BJ (cell line): ENCODE data around the gene HIF1AN. TPM values are rescaled to one million over a fixed set of nuclear protein-coding genes. Genes with fewer than 3 reads are reported as not detected.
A peak's percentile ranks its signal among the peaks of the same experiment; 100 is the strongest.

Experiments used
- CTCF ChIA-PET: fragments of 350-600 bp; formaldehyde crosslinking; extraction: SDS; loops from one replicate; lab custom pipeline; 2021; ENCODE audit warnings: antibody characterized with exemption, inconsistent platforms; lab: Yijun Ruan, JAX
- POLR2A ChIA-PET: fragments of 300-600 bp; sonication (Branson Sonifier 250); formaldehyde crosslinking; extraction: SDS; loops from one replicate; lab custom pipeline; 2021; ENCODE audit warnings: antibody characterized with exemption; lab: Charles Lee
- DNase-seq: peaks from one replicate; pipeline ENCODE4 v3.0.0-alpha.2; 2011; ENCODE audit warnings: low read depth
- H3K27me3 ChIP-seq: 2 replicates; pipeline ENCODE4 v1.6.0; 2011; ENCODE audit warnings: low read length; ENCODE audit not compliant: control insufficient read depth, insufficient read depth
- H3K36me3 ChIP-seq: 2 replicates; pipeline ENCODE4 v1.5.1; 2011; ENCODE audit warnings: low read length; ENCODE audit not compliant: control insufficient read depth, insufficient read depth
- H3K4me3 ChIP-seq: 2 replicates; pipeline ENCODE4 v1.5.1; 2011; ENCODE audit warnings: low read depth, mild to moderate bottlenecking, control low read depth, low read length
- CTCF ChIP-seq: IDR thresholded peaks from 2 replicates; pipeline ENCODE4 v1.5.1; 2011; ENCODE audit warnings: low read depth, mild to moderate bottlenecking, control low read depth, inconsistent platforms, low read length, moderate library complexity; ENCODE audit not compliant: insufficient read depth
- polyA minus RNA-seq: library from RNA; depleted of rRNA, polyadenylated mRNA; stranded (reverse); fragments of >200 nt; gene quantifications from 2 replicates; pipeline ENCODE4 v1.2.3, GENCODE V29; 2011; rRNA and poly(A)+ RNA removed
- polyA plus RNA-seq: library from polyadenylated mRNA; depleted of rRNA; stranded (reverse); fragments of >200 nt; gene quantifications from 2 replicates; pipeline ENCODE4 v1.2.3, GENCODE V29; 2011; rRNA removed

Gene HIF1AN
- 7.4 and 19.5 TPM in 2 replicates for polyA plus RNA-seq
- 16.0 and 17.3 TPM in 2 replicates for polyA minus RNA-seq

GRCh38 chr10:100535715-100536353, at the start of gene HIF1AN:
TSS of gene HIF1AN (plus strand) at chr10:100535943. CDS start at chr10:100535959, 16 bp downstream.
- CTCF ChIA-PET, result interaction anchor here (0.6 to 3.7 kb wide), 22 partner anchors 9 to 1174 kb away, joined by 3 to 21 read pairs (median 4); partner anchors contain the start of gene SEC31B
- POLR2A ChIA-PET, result interaction anchor here (0.6 to 1.2 kb wide), 6 partner anchors 13 to 507 kb away, joined by 3 to 5 read pairs (median 3); no protein-coding TSS in a partner anchor
- peak; percentile 54 for DNase-seq
- peak; percentile 98 for TF ChIP-seq CTCF
- Histone ChIP-seq H3K4me3 (peak within 1 kb of the TSS; percentile 69), H3K36me3 (peaks cover 4% of the 10 kb centered on the region; the same call in 1 of the 2 replicates), H3K27me3 (no peaks in the 10 kb centered on the region)

DNA sequence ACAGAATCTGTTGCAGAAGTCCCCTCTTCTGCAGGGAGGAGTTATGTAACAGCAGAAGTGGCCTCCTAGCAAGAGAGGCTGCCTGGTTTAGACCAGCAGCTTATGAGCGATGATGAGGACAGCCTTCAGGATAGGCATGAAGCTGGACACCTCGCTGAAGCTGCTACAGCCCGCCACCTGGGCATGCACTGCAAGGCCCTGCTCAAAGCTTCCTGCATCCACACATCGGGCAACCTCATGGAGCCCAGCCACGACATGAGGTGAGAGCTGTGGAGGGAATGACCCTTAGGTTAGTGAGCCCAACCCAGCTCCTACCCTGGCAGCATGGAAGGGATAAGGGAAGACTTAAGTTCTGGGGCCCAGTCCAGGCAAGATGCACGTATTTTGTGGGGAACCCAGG, 48.2 kb upstream of the HIF1AN start:
- CTCF ChIA-PET, result interaction anchor here (10.4 kb wide), 1 partner anchor 17 kb away, joined by 386 read pairs; no protein-coding TSS in a partner anchor
- H3K4me3 ChIP-seq, result no peak overlapping the region
- POLR2A ChIA-PET, result no interaction called here

GRCh38 chr10:100489396-100489795, 46.3 kb upstream of the HIF1AN start:
- H3K27me3 ChIP-seq, result no peaks in the 10 kb centered on the region
- DNase-seq, result no peak
- H3K36me3 ChIP-seq, result peaks cover 14% of the 10 kb centered on the region
- ChIA-PET CTCF (interaction anchor here (10.4 to 30.3 kb wide), 2 partner anchors 5 to 15 kb away, joined by 386 read pairs; no protein-coding TSS in a partner anchor), POLR2A (no interaction called here)
- no peak for TF ChIP-seq CTCF
- H3K4me3 ChIP-seq, result no peak overlapping the region

More for the DNA sequence above, 48.2 kb upstream of the HIF1AN start:
- peaks cover 14% of the 10 kb centered on the region for H3K36me3 ChIP-seq
- DNase-seq, result no peak
- H3K27me3 ChIP-seq, result peaks cover 4% of the 10 kb centered on the region; the same call in 1 of the 2 replicates
- no peak for TF ChIP-seq CTCF

DNA sequence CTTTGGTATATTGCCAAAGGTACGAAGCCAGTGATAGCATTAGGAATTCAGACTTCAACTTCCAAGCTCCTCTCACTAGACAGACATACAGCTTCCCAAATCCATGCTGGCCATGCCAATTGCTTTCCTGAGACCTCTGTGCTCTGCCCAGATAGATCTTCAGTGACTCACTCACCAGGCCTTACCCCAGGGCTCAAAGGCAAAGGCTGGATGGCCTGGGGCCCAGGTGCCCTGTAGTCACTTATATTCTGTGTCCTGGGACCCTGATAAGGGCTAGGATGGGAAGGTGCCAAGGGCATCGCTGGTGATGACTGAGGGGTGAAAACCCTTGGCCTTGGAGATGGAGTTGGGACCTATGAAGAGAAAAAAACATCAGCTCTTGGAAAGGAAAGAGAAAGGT, 45.2 kb upstream of the HIF1AN start:
- ChIA-PET CTCF (interaction anchor here (1.1 to 30.3 kb wide), 3 partner anchors 6 to 58 kb away, joined by 3 to 386 read pairs (median 4); no protein-coding TSS in a partner anchor), POLR2A (no interaction called here)
- Histone ChIP-seq H3K27me3 (no peaks in the 10 kb centered on the region), H3K4me3 (no peak overlapping the region), H3K36me3 (peaks cover 14% of the 10 kb centered on the region)
- no peak for TF ChIP-seq CTCF
- no peak for DNase-seq

DNA sequence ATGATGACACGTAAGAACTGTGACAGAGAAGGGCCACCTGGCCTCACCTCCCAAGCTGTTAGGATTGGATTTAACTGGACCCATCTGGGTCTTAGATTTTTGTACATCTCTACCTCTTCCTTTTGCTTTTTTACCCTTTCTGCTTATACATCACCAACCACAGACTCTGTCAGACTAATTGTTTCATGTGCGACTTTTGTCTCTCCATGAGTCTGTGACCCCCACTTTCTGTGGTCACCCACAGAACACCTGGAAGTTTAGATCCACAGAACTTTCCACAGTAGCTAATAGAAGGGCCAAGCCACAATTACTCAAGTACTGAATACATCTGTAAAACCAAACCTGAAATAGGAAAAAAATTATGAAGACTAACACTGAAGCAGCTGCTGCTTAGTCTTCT, 39.2 kb upstream of the HIF1AN start:
- Histone ChIP-seq H3K36me3 (peaks cover 7% of the 10 kb centered on the region), H3K4me3 (no peak overlapping the region), H3K27me3 (no peaks in the 10 kb centered on the region)
- CTCF ChIA-PET, result interaction anchor here (0.9 to 30.3 kb wide), 5 partner anchors 12 to 62 kb away, joined by 3 to 386 read pairs (median 15); no protein-coding TSS in a partner anchor
- DNase-seq, result no peak
- POLR2A ChIA-PET, result no interaction called here
- TF ChIP-seq CTCF, result no peak
